GM18858 (cell line): ENCODE results near the gene RSBN1.

ENCODE experiments used
- ATAC-seq: cut with Tn5 transposase; IDR thresholded peaks from one replicate; pipeline ENCODE4 v1.9.1; 2021; ENCODE audit not compliant: unreplicated experiment

RSBN1 gene

DNA sequence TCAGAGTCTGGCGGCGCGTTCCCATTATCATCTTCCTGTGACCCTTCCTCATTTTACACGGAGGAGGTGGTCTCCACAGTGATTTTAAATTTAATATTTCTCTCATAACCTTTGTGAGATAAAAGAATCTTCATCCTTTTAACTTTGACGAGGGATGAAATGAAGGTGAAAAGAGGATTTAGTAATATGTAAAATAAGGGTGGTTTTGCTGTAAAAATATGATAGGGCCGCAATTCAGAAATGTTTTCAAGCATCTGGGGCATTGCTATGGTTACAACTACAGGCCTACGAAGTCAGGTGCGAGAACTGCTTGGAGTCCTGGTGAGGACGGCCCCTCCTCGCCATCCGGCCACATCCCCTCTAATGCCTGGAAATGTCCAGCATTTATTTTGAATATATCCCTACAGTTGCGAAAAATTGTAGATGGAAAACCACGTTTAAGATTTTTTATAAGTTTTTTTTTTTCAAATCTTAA lies 422 bp upstream of the RSBN1 start:
- ATAC-seq, result no peak

DNA sequence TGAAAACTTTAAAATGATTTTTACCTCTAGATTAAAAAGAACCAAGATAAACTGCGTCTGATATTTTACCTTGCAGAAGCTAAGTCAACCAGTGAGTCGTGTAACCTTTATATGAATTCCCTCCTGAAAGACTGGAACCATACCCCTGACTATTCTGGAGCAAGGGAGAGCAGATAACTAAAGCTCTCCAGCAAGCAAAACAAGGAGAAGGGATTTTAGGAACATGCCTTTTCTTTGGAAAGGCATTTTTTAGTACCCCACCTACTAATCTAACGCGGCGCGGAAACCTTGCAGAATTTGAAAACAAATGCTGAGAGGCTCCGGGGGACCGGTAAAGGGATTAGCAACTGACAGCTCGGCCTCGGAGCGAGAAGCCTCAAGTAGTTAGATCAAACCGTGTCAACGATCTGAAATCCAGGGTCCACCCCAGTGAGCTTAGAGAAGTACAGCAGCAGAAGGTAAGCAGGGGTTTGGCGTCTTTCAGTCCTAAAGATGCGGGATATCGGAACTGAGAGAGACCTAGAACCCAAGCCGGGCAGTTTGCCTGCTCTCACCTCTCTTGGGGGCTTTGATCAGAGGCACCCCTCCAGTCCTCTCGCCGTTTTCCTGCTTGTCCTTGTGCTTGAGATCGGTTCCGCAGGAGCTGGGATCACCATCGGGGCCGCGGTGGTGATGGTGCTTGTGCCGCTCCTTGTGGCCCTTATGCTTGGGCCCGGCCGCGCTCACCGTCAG lies 954 bp downstream of the RSBN1 start:
- ATAC-seq, result peak; percentile 3

DNA sequence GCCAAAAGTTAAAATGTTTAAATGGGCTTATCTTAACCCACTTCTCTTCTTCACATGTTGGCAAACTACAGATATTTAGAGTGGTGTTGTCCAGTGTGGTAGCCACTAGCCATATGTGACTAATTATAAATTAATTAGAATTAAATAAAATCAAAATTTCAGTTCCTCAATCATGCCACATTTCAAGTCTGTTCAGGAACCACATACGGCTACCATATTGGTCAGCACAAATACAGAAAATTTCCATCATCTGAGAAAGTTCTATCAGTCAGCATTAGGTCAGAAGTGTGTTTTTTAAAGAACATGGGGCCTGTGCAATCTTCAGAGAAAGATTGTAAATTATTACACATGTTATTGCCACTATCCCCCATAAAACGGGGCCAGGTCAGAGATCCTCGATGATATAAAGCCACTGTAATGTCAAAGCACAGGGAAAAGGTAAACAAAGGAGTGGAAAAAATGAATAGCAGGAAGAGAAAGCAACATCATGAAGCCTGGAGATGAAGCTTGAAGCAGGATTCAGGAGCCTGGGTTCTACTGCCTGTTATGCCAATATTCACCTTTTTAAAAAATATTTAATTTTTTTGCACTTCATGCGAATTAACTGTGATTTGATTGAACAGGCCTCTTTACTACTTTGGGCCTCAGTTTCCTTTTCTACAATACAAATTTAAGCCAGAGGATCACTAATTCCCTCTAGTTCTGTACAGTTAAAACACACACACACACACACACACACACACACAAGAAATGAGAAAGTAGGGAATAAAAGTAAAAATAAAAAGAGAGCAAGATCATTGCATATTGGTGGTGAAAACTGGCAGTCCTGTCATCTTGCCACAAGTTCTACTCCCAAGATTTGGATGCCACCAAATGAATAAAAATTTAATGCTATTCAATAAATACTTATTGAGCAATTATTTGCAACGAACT lies 2.3 kb downstream of the RSBN1 start:
- ATAC-seq, result no peak

DNA sequence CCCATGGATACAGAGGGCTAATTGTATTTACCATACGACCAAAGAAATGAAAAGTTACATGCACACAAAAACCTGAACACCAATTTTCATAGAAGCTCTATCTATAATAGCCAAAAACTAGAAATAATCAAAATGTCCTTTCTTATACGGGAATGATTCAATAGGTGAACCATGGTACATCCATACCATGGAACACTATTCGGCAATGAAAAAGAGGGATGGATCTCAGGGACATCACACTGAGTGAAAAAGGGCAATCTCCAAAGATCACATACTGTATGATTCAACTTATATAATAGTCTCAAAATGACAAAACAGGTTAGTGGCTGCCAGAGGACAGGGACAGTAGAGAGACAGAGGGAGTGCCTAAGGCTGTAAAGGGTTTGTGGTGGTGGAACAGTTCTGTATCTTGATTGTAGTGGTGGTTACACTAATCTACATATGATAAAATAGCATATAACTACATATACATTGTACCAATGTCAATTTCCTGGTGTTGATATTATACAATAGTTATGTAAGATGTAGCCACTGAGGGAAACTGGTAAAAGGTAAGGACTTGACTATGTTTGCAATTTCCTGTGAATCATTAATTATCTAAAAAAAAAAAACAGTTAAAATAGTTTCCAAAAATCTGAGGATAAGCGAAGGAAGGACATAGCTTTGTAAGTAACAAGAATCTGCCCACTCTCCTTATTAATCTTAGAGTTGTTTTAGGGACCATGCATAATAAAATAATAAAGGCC lies 3.7 kb downstream of the RSBN1 start:
- no peak for ATAC-seq

DNA sequence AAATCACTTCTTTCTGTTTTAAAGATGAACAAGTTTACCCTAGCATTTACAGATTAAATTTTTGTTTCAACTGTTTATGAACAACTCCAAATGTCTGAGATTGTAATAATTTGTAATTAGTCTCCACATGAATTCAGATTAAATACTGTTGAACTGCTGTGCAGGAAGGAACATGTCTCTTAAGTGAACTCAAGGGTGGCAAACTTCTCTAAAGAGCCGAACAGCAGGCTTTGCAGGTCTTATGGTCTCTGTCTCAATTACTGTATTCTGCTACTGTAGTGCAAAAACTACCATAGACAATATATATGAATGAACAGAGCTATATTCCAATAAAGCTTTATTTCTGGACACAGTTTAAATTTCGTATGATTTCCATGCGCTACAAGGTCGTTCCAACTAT lies 6.6 kb downstream of the RSBN1 start:
- no peak for ATAC-seq

DNA sequence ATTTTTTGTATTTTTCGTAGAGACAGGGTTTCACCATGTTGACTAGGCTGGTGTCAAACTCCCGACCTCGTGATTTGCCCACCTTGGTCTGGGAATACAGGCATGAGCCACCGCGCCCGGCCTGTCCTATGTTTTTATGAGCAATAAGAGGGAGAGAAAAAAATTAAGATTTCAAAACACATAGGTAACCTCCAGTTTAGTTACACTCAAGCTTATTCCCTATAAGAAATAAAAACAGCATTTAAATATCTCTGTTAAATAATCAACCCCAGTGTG lies 7.1 kb downstream of the RSBN1 start:
- ATAC-seq, result no peak

DNA sequence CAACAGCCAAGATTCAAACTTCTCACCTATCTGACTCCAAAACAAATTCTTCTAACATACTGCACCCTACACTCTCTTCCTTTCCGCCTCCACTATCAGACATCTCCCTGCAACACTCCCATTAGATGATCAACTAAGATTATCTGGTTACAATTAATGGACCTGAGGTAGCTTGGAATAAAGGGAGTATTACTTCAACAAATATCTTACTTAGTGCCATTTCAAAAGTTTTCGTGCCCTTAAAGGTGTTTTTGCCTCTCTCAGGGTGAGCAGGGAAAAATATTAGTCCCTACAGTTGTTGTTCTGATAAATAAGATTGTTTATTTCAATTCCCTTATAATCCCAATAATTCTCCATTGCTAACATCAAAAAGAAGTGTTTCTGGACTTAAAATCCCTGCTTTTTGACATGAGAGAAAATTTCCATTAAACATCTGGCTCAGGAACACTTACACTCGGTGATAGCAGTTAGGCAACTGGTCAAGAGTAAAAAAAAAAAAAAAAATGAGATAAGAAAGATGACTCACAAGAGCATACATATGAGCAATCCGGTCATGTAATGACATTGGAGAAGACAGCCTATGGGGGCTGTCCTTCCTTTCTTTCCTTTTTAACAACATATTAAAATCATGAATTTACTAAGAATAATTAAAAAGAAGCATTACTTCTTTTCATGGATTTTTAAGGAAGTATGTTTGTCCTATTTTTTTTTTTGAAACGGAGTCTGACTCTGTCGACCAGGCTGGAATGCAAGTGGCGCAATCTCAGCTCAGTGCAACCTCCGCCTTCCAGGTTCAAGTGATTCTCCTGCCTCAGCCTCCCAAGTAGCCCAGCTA lies 7.6 kb downstream of the RSBN1 start:
- ATAC-seq, result no peak

DNA sequence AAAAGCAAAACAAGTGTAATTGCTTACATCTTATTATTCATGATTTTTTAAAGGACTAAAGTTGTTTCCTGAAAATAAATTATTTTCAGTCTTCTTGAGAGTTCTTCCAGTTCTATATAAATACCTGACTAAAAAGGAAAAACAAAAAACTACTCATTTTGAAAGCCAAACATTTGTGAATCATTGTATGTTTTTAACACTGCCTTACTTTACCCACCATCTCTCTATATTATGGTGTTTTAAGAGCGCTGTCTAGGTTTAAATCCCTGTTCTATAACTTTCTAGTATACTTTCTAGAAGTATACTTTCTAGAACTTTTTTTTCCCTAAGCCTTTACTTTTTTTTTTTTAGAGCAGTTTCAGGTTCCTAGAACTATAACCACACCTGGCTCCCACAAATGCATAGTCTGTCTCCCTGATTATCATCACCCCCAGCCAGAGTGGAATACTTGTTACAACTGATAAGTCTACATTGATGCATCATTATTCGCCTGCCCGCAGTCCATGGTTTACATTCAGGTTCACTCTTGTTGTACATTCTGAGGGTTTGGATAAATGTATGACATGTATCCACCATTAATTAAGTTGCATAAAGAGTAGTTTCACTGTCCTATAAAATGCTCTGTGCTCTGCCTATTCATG lies 9.8 kb downstream of the RSBN1 start:
- ATAC-seq, result no peak

DNA sequence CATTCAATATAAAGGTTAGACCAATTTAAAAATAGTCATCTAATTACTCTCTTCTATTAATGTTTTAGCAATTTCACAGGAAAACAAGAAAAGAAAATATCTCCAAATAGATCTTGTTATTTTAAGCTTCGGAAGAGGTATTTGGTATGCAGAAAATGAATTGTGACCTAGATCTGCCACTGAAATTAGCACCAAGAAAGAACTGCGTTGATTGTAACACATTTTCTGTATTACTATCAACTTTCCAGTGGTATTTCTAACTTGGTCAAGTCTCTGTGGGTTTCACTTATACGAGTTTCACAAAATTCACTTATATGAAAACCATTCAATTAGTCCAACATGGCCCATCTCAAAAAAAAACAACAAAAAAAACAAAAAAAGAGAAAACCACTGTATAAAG lies 11.8 kb downstream of the RSBN1 start:
- no peak for ATAC-seq

DNA sequence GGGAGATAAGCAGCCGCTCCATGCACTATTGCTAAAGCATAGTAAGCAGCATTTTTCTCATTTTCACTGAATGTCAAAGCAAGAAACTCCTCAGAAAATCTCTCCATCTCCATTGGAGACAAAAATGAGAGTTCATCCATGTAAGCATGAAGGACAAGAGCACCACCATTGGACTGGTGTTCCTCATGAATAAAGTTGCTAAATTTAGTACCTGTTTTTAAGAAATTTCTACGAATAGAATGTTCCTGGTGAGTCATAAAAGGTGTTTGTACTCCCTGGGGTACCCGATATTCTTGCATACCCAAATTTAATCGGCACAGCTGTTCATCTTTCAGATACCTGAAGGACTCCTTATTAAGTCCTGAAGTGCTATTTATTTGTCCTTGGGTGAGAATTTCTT lies 14.8 kb downstream of the RSBN1 start:
- no peak for ATAC-seq

DNA sequence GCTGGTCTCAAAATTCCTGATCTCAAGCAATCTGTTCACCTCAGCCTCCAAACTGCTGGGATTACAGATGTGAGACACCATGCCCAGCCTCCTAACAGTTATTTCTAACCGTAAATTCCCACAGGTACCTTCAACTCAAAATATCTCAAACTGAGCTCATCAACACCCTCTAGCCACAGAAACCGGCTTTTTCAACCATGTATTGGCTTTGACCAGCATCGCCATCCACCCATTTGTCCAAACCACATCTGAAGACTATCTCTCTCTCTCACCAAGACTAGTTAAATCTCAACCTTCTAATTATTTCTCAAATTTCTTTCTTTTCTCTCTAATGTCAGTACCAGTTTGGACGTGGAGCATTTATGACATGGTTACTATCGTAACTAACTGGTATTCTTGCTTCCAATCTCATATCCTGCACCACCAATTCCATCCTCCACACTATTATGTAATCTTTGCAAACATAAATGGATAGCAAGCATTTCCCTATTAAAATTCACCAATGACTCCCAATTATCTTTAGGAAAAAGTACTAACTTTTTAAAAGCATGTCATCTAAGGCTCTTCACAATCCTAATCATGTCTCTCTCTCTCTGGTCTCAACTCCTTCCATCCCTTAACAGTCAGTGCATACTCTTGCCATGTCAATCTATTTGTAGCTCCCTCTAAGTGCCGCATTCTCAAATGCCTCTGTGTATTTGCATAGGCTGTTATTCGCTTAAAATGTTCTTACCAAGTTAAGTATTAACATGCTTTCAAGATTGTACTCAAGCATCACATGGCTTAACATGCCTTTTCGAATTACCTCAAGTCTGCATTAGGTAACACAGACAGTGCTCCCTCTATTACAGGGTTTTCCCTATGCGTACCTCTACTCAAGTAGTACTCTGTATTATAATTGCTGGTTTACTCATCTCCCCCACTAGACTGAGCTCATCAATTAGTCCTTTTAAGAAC lies 18.1 kb downstream of the RSBN1 start:
- no peak for ATAC-seq

DNA sequence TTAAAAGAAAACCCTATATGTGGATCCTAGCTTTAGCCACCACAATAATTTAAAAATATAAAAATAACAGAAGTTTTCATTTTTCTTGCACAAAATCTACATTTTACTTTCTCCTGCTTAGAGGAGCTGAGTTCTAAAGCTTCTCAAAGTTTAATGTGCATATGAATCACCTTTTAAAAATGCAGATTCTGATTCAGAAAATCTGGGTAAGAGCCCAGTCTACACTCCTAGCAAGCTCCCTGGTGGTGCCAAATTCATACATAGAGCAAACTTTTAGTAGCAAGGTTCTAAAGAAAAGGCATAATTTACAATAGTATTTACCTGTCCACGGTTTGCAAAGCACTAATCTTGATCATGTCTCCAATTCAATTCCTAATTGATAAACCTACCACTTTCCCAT lies 19.3 kb downstream of the RSBN1 start:
- no peak for ATAC-seq

DNA sequence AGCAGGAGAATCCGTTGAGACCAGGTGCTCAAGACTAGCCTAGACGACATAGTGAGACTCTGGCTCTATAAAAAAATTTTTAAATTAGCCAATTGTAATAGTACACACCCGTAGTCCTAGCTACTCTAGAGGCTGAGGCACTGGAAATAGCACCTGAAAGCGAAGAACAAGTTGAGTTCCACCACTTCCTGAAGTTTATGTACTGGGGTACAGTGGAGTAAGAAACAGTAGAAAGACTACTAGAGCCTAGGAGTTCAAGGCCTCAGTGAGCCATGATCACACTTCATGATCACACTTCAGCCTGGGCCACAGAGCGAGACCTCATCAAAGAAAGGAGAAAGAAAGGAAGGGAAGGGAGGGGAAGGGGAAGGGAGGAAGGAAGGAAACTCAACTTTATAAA lies 19.8 kb downstream of the RSBN1 start:
- ATAC-seq, result no peak

DNA sequence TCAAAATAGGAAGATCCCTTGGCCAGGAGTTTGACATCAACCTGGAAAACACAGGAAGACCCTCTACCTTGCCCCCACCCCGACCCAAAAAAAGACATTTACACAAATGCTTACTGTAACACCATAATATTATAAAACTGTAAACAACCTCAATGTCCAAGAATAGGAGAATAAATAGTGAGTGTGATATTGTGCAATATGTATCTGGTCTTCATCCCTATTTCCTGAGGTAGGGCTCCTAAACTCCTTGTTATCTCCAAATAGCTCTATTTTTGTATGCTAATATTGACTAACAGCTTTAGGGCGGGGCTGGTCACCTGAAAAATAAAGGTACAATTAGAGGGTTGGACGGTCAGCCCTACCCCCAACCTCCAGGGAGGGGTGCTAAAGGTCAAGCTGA lies 23.5 kb downstream of the RSBN1 start:
- no peak for ATAC-seq

DNA sequence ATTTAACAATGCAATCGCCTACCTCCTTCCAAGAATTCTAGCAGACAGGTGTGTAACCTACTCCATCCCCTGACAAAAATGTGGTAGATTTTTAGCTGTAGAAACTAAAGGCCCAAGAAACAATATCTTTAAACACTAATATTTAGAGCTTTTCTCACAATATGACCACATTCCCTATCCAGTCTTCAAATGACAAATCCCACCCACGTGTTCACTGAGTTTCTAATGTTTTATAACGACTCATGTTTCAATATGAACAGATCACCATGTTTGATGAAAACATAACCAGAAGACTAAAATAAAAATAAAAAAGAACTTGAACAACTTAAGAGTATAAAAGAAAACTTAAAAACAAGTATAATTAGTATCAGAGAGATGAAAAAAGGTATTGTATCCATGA lies 24.6 kb downstream of the RSBN1 start:
- no peak for ATAC-seq

DNA sequence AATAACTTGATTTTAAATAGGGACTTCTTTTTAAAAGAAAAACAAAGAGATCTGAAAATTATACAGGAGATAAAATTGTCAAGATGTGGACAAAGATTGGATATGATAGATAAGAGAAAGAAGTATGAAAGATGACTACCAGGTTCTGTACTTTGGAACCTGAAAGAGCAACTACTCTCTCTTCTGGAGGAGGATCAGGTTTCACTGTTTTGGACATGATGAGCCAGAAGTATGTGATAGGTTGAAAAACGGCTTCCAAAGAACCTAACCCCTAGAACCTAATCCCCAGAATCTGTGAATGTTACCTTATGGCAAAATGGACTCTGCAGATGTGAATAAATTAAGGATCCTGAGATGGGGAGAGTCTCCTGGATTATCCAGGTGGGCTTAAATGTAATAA lies 26.2 kb downstream of the RSBN1 start:
- no peak for ATAC-seq

DNA sequence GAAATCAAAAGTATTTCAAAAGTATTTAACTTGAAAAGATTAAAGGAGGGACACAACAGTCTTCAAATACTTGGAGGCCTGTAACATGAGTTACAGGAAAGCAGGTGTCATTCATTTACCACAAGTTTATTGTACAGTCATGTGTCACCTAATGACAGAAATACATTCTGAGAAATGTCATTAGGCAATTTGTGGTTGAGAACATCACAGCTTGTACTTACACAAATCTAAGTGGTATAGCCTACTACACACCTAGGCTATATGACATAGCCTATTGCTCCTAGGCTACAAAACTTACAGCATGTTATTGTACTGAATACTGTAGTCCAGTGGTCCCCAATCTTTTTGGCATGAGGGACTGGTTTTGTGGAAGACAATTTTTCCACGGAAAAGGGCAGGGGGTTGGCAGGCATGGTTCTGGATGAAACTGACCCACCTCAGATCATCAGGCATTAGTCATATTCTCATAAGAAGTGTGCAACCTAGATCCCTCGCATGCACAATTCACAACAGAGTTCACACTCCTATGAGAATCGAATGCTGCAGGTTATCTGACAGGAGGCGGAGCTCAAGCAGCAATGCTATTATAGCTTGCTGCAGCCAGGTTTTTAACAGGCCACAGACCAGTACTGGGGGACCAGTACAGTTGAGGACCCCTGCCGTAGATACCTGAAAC lies 28.0 kb downstream of the RSBN1 start:
- ATAC-seq, result peak; percentile 61

DNA sequence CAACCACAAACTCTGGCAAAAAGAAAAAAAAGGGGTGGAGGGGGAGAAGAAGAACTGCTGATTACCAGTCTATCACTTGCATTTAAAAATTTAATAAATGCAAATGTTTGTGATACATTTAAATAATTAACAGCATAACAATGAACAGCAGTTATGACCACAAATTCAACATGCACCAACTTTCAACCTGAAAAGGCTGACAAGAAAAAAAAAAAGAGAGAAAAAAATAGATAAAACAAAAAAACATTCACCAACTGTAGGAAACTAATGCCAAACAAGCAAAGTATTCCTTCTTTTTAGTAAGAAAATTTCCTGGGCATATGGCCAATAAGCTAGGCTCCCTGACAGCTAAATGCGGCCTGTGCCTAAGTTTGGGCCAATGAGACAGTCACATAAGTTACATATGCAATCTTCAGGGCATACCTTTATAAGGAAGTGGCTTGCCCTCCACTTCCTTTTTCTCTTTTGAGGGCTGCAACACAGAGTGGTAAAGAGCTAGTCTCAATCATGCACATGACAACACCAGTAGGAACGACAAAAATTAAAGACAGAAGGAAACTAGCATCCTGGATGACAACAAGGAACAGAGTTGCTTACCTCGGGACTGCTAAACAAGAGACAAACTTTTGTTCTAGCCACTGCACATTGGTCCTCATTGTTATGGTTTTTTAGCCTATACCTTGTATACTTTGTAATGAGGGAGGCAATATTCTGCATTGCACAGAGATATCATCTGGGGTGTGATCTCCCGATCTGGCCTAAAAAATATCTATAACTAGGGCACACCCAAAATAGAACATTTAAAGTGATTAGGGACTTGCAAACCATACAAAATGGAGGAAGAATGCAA lies 28.8 kb downstream of the RSBN1 start:
- peak; percentile 52 for ATAC-seq
